Body of pancreas (tissue), 4 donors: ENCODE measurements around the gene PIGH. TPM values are rescaled to one million over a fixed set of nuclear protein-coding genes. Genes with fewer than 3 reads are reported as not detected.
A peak's percentile ranks its signal among the peaks of the same experiment; 100 is the strongest.

ENCODE experiments used
- ATAC-seq: fragments of 150-250 bp; one replicate; pipeline ENCODE4 v1.9.1; 2016
- DNase-seq, 4 donors: peaks; one replicate each; pipeline ENCODE4 v3.0.0-alpha.2; 2019
- H3K27ac ChIP-seq, 4 donors: fragments of 200-600 bp; sonication (generic); 1 replicate in 3 of 4; 2 replicates in 1 of 4; pipeline versions ENCODE4 v1.5.1 to v1.6.1; 2016 to 2019; ENCODE audit warnings: mild to moderate bottlenecking in 1 of 4, mixed read lengths in 1 of 4, moderate library complexity in 1 of 4
- H3K27me3 ChIP-seq, 2 donors: fragments of 200-600 bp; sonication (generic); one replicate each; pipeline ENCODE4 v1.6.0; 2016; ENCODE audit warnings: mild to moderate bottlenecking in 1 of 2
- H3K36me3 ChIP-seq, 2 donors: fragments of 200-600 bp; sonication (generic); replicated peaks in 1 of 2; 2 replicates each; pipeline ENCODE4 v1.5.1; 2016; ENCODE audit warnings: low read depth in 2 of 2; ENCODE audit not compliant: insufficient read depth in 1 of 2
- H3K4me1 ChIP-seq: fragments of 200-600 bp; sonication (generic); one replicate; pipeline ENCODE4 v1.6.0; 2016
- H3K4me3 ChIP-seq, 2 donors: fragments of 200-600 bp; sonication (generic); 1 replicate in 1 of 2; 2 replicates in 1 of 2; pipeline ENCODE4 v1.5.1; 2016 to 2019
- H3K9me3 ChIP-seq, 3 donors: fragments of 200-600 bp; sonication (generic); 1 replicate in 2 of 3; 2 replicates in 1 of 3; pipeline ENCODE4 v1.5.1; 2016
- POLR2A ChIP-seq, 3 donors: fragments of 450-650 bp; IDR thresholded peaks; one replicate each; pipeline ENCODE4 v1.6.1; 2016; ENCODE audit warnings: antibody characterized with exemption in 3 of 3, mild to moderate bottlenecking in 2 of 3
- WGBS, 2 donors: methylation state at CpG; one replicate each; pipeline ENCODE4 v1.1.5; 2017; 5-methylcytosine and 5-hydroxymethylcytosine counted together
- intact Hi-C: fragments of 100-400 bp; cut with DNase I; formaldehyde crosslinking; loops from one replicate; pipeline ENCODE4 v1.15.1; 2023
- total RNA-seq, 2 donors: library from RNA; depleted of rRNA; stranded (reverse); fragments of >200 nt; gene quantifications; one replicate each; pipeline ENCODE4 v1.1.0, GENCODE V29; 2016
- TF ChIP-seq, protein P1 (sequence below), 7 experiments: fragments of 450-650 bp in 4 of 7; fragments of 200-600 bp in 3 of 7; sonication (generic) in 3 of 7; IDR thresholded peaks; one replicate each; pipeline ENCODE4 v1.5.1; 2016 to 2019; ENCODE audit warnings: antibody characterized with exemption in 7 of 7

PIGH gene
- total RNA-seq, 2 donors from 2014 or later = 14.2 to 30.1 TPM

DNA sequence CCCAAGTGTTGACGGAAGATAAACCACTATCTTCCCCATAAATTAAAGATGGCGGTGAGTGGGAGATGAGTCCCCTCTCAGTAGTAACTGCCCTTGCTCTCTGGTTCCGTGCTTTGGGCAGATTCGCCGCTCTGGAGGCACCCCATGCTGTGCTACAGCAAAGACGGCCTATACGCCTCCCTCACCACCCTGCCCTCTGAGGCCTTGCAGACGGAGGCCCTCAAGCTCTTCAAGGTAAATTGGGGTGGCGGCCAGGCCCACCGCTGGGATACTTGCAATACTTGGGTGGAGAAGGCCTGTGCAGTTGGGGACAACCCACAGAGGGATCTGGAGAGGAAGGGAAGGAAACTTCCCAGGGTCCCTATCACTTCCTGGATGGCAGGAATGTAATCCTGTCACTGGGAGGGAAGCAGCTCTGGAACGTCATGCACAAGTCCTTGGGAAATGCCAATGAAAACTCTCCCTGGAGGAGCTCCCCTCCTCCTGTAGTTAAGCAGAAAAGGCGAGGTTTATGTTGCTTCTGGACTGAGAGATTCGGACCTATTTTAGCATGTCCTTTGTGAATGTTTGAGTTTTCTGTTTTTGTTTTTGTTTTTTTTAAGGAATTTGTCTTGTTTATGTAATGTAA is 22.8 kb downstream of the PIGH start:
- DNase-seq = no peak
- Histone ChIP-seq H3K27me3 (no peaks in the 10 kb centered on the region), H3K36me3 (peaks cover 0 to 15% of the 10 kb centered on the region in 2 donors), H3K4me1 (peaks cover 18% of the 10 kb centered on the region), H3K4me3 (no peak overlapping the region), H3K27ac (peak overlapping the region in 1 of 4 donors; percentile 6), H3K9me3 (no peaks in the 10 kb centered on the region)
- WGBS, 2 donors = 73 to 81% methylated on average over 3 to 13 of the region's 13 CpGs
- TF ChIP-seq POLR2A (IDR thresholded peaks at IDR 0.05) = no peak
- TF ChIP-seq, protein P1, sequence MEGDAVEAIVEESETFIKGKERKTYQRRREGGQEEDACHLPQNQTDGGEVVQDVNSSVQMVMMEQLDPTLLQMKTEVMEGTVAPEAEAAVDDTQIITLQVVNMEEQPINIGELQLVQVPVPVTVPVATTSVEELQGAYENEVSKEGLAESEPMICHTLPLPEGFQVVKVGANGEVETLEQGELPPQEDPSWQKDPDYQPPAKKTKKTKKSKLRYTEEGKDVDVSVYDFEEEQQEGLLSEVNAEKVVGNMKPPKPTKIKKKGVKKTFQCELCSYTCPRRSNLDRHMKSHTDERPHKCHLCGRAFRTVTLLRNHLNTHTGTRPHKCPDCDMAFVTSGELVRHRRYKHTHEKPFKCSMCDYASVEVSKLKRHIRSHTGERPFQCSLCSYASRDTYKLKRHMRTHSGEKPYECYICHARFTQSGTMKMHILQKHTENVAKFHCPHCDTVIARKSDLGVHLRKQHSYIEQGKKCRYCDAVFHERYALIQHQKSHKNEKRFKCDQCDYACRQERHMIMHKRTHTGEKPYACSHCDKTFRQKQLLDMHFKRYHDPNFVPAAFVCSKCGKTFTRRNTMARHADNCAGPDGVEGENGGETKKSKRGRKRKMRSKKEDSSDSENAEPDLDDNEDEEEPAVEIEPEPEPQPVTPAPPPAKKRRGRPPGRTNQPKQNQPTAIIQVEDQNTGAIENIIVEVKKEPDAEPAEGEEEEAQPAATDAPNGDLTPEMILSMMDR (IDR thresholded peaks at IDR 0.05) = no peak
- intact Hi-C loops = loop anchor here (10.0 kb wide), 1 partner anchor 152 kb away; no protein-coding TSS in a partner anchor
- no peak for ATAC-seq

DNA sequence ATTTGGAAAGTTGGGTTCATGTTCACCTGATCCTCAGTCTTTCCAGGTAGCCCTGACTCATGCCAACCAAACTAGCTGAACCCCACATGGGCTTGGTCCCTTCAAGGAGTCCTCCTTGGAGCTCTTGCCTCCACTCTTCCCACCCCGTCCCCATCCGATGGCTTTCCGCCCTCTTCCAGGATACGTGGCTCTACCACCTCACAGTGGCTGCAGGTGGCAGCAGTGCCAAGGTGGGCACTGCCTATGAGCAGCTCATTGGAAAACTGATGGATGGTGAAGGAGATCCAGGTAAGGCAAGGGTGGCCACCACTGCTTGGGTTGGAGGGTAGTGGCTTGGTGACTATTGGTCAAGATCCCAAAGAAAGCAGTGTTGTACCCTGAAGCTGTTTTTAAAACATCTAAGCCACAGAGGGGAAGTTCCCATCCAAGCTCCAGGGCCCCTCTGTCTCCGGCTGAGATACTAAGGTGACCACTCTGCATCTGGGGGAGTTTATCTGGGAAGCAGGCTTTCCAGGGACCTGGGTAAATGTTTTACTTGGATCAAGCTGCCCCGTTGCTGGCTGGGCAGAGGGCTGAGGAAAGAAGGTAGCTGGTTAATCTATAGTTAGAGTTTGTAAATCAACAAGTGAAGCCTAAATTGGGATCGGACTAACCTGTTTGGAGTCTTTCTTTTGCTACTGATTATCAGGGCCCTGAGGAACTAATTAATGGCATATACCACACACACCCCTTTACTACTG is 23.7 kb downstream of the PIGH start:
- ATAC-seq (no peak), DNase-seq (no peak)
- no peaks in the 10 kb centered on the region for H3K9me3 ChIP-seq
- intact Hi-C loops = loop anchor here (10.0 kb wide), 1 partner anchor 152 kb away; no protein-coding TSS in a partner anchor
- H3K27me3 ChIP-seq = no peaks in the 10 kb centered on the region
- H3K4me3 ChIP-seq = no peak overlapping the region
- peaks cover 18% of the 10 kb centered on the region for H3K4me1 ChIP-seq
- H3K36me3 ChIP-seq = peaks cover 0 to 12% of the 10 kb centered on the region in 2 donors
- 62 to 67% methylated on average over 6 to 7 of the region's 7 CpGs for WGBS, 2 donors
- no peak for TF ChIP-seq POLR2A (IDR thresholded peaks at IDR 0.05)
- TF ChIP-seq, protein P1 (IDR thresholded peaks at IDR 0.05) = no peak
- H3K27ac ChIP-seq = no peak overlapping the region

DNA sequence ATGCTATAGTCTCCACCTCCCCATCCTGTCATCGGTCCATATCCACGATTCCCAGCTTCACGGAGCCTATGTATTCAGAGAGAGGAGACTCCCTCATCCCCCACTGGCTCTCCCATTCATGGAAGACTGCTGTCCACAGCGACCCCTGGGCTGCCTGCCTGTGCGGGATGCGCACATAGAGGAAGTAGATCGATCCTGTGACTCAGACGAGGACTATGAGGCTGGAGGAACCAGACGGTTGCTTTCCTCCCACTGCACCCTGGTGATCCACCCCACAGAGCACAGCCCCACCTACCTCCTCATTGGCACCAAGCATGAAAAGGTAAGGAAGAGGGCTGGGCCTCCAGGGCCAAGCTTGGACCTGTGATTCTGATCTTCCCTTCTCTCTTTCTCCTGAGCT is 24.4 kb downstream of the PIGH start:
- H3K36me3 ChIP-seq = peaks cover 0 to 6% of the 10 kb centered on the region in 2 donors
- no peak for DNase-seq
- intact Hi-C loops = loop anchor here (10.0 kb wide), 1 partner anchor 151 kb away; no protein-coding TSS in a partner anchor
- WGBS, 2 donors = 78 to 85% methylated on average over 9 of the region's 9 CpGs
- no peak overlapping the region for H3K27ac ChIP-seq
- no peak for ATAC-seq
- H3K9me3 ChIP-seq = no peaks in the 10 kb centered on the region
- H3K4me3 ChIP-seq = no peak overlapping the region
- TF ChIP-seq, protein P1 (IDR thresholded peaks at IDR 0.05) = no peak
- TF ChIP-seq POLR2A (IDR thresholded peaks at IDR 0.05) = no peak
- no peaks in the 10 kb centered on the region for H3K27me3 ChIP-seq
- H3K4me1 ChIP-seq = peaks cover 18% of the 10 kb centered on the region

DNA sequence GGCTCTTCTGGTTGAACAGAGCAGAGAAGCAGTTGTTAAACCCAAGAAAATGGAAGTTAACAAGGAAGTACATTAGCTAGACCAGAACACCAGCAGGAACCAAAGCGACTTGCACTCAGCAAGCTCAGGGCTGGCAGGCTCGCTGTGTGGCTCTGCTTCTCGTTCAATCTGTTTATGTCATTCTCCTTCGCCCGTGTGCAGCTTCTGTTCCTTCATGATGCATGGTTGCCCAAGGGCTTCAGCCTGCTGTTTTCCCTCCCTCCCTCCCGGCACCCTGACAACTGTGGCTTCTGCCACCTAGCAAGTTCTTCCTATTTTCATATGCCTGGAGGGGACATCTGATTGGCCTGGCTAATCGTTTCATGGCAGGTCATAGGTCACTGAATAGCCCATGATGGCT is 25.3 kb downstream of the PIGH start:
- H3K4me1 ChIP-seq = peaks cover 18% of the 10 kb centered on the region
- no peaks in the 10 kb centered on the region for H3K27me3 ChIP-seq
- ATAC-seq (no peak), DNase-seq (no peak)
- H3K27ac ChIP-seq = no peak overlapping the region
- 76 to 93% methylated on average over 7 of the region's 7 CpGs for WGBS, 2 donors
- no peaks in the 10 kb centered on the region for H3K9me3 ChIP-seq
- intact Hi-C loops = loop anchor here (5.0 to 10.0 kb wide), 2 partner anchors 43 to 150 kb away; partner anchors contain the start of gene PLEKHH1
- peaks cover 0 to 1% of the 10 kb centered on the region in 2 donors for H3K36me3 ChIP-seq
- no peak for TF ChIP-seq POLR2A (IDR thresholded peaks at IDR 0.05)
- TF ChIP-seq, protein P1 (IDR thresholded peaks at IDR 0.05) = no peak
- no peak overlapping the region for H3K4me3 ChIP-seq
